Activated CD4-positive, alpha-beta T cell treated with anti-CD3 and anti-CD28 coated beads for 24 hours (primary cell): ENCODE data around the gene HIC2.
A peak's percentile ranks its signal among the peaks of the same experiment; 100 is the strongest.
"Not testable (repeated sequence)": the region's sequence is repeated elsewhere in the genome, so short reads cannot be mapped to it uniquely, and the experiment has no call there.

ENCODE experiments used
- DNase-seq, 2 donors: peaks; one replicate each; pipeline ENCODE4 v3.0.0-alpha.2; 2020; ENCODE audit warnings: low read depth in 2 of 2

HIC2 gene, protein sequence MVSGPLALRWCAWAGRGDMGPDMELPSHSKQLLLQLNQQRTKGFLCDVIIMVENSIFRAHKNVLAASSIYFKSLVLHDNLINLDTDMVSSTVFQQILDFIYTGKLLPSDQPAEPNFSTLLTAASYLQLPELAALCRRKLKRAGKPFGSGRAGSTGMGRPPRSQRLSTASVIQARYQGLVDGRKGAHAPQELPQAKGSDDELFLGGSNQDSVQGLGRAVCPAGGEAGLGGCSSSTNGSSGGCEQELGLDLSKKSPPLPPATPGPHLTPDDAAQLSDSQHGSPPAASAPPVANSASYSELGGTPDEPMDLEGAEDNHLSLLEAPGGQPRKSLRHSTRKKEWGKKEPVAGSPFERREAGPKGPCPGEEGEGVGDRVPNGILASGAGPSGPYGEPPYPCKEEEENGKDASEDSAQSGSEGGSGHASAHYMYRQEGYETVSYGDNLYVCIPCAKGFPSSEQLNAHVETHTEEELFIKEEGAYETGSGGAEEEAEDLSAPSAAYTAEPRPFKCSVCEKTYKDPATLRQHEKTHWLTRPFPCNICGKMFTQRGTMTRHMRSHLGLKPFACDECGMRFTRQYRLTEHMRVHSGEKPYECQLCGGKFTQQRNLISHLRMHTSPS

DNA sequence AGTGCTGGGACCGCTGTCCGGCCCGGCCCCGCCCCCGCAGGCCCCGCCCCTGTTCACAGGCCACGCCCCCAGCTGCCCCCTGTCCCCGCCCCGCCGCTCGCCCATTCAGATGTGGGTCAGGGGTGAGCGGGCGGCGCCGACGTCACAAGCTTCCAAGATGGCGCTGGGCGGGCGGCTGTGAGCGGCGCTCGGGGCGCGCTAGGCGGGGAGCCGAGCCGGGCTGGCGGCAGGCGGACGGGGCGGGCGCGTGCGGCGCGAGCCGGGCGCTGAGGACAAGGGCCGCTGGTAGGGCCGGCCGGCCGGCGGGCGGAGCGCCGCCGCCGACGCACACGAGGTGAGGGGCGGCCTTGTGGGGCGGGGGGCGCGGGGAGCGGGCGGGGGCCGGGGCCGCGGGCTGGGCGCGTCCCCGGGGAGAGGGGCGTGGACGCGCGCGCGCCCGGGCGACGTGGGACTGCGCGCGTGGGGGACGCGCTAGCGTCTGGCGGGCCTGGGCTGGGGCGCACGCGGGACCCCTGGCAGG lies at the start of gene HIC2:
Gene HIC2, plus strand, starts transcription at position 145 of the 520 bp plus-strand sequence. CDS start 25,461 bp downstream, outside the sequence.
- not testable (repeated sequence) for DNase-seq

DNA sequence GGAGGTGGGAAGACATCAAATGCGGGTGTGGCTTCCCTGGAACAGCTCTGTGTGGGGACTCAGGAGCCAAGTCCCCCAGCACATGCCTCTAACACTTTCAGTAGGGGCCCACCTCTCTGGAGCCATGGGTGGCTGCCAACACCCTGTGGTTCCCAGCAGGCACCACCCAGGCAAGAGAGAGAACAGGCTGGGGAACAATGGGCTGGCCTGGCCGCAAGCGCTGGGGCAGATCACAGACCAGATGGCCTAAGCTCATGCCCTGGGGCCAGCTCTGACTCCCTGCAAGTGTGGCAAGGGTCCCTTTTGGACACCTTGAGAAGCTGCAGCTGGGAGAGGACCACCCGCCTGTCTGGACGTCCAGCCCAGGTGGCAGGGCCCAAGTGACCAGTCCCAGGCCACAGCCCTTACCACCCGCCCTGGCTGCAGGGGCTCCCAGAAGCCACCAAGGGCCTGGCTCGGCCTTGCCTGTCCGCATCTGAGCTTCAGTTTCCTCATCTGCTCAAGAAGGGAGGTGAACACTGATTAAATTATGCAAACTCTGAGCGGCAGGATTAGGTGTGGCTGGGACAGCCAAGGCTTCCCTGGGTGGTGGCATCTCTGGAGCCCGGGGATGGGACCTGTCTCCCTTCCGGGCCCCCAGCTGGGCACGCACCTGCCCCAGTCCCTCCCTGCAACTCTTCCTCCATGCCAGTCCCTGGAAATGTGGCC lies 48.4 kb upstream of the HIC2 start:
- DNase-seq: not testable (repeated sequence)

DNA sequence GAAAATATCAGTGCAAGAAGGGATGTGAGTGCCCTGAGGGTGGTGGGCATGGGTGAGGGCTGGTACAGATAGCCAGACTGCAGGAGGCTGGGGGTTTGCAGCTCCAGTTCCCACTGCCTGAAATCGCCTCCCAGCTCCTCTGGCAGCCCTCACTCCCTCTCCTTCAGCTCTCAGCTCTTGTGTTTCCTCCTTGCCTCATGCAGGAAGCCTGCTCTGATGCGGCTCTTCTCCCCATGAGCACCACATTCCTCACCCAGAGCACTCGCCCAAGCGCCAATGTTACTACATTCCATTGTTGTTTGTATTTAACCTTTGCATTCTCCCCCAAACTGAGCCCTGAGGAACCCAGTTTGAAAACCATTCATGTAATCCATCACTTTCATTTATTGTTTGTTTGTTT lies 41.3 kb upstream of the HIC2 start:
- DNase-seq: not testable (repeated sequence)

DNA sequence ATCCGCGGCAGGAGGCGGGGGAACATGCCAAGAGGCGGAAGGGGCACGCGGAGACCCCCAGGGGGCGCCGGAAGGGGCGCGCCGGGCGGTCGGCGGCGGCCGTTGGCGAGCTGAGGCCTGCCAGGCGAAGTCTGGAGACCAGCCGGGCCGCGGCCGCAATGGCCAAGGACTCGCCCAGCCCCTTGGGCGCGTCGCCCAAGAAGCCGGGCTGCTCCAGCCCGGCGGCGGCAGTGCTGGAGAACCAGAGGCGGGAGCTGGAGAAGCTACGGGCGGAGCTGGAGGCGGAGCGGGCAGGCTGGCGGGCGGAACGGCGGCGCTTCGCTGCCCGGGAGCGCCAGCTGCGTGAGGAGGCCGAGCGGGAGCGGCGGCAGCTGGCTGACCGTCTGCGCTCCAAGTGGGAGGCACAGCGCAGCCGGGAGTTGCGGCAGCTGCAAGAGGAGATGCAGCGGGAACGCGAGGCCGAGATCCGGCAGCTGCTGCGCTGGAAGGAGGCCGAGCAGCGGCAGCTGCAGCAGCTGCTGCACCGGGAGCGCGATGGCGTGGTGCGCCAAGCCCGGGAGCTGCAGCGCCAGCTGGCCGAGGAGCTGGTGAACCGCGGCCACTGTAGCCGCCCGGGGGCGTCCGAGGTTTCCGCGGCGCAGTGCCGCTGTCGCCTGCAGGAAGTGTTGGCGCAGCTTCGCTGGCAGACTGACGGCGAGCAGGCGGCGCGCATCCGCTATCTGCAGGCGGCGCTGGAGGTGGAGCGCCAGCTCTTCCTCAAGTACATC lies 33.3 kb upstream of the HIC2 start, which contains the start of gene RIMBP3B:
Gene RIMBP3B, plus strand, starts transcription at position 51 of the 767 bp plus-strand sequence. Its CDS starts 108 bp downstream, at position 159.
- not testable (repeated sequence) for DNase-seq

DNA sequence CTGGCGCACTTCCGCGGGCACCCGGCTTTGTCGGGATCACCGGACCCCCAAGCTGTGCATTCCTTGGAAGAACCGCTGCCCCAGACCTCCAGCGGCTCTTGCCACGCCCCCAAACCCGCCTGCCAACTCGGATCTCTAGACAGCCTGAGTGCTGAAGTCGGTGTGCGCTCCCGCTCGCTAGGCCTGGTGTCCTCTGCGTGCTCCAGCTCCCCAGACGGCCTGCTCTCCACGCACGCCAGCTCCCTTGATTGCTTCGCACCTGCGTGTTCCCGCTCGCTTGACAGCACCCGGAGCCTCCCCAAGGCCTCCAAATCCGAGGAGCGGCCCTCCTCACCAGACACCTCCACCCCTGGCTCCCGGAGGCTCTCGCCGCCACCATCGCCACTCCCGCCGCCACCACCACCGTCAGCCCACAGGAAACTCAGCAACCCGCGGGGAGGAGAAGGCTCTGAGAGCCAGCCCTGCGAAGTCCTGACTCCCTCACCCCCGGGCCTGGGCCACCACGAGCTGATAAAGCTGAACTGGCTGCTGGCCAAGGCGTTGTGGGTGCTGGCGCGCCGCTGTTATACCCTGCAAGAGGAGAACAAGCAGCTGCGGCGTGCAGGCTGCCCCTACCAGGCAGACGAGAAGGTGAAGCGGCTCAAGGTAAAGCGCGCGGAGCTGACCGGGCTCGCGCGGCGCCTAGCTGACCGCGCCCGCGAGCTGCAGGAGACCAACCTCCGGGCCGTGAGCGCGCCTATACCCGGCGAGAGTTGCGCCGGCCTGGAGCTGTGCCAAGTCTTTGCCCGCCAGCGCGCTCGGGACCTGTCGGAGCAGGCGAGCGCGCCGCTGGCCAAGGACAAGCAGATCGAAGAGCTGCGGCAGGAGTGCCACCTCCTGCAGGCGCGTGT lies 32.5 kb upstream of the HIC2 start:
- DNase-seq: not testable (repeated sequence)

DNA sequence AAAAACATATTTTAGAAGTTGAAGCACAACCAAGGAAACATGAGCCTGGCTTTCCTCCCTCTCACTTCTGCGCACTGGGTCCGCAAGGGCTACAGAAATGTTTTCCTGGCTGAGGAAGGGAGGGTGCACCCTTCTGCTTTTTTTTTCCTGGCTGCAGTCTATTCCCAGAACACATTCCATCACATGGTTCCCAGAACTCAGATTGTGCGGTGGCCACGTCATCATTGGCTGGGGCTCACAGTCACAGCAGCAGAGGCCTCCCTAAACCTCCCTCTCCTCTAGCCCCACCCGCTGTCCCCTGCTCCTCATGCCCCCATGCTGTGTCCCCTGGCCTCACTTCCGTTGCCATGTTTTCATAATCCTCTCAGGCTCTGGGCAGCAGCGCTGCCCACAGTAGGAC lies 27.7 kb upstream of the HIC2 start:
- DNase-seq: not testable (repeated sequence)

DNA sequence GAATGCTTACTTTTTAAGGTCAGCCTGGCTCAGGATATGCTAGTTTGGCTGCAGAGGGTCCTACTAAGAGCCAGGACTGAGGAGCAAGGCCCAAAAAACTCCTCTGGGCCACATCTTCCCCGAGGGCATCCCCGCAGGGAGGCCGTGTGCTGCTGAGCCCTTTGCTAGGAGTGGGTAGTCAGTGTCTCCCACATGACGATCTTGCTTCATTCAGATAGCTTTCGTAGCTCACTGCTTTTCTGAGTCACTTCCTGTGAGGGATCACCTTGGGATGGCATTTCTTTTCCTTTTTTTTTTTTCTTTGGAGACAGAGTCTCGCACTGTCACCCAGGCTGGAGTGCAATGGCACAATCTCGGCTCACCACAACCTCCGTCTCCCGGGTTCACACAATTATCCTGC lies 27.2 kb upstream of the HIC2 start:
- not testable (repeated sequence) for DNase-seq

DNA sequence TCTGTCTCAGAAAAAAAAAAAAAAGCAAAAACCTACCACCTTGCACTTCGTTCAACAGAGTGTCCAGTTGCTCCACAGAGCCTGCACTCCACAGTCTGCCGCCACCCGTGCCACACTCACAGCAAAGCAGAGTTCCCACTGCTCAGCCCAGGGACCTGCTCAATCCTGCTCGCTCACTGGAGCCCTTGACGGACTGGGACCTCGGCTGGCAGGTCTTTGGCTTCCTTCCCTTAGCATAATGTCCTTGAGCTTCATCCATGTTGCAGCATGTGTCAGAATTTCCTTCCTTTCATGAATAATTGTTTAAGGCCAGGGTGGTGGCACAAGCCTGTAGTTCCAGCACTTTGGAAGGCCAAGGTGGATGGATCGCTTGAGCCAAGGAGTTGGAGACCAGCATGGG lies 22.6 kb upstream of the HIC2 start:
- not testable (repeated sequence) for DNase-seq

DNA sequence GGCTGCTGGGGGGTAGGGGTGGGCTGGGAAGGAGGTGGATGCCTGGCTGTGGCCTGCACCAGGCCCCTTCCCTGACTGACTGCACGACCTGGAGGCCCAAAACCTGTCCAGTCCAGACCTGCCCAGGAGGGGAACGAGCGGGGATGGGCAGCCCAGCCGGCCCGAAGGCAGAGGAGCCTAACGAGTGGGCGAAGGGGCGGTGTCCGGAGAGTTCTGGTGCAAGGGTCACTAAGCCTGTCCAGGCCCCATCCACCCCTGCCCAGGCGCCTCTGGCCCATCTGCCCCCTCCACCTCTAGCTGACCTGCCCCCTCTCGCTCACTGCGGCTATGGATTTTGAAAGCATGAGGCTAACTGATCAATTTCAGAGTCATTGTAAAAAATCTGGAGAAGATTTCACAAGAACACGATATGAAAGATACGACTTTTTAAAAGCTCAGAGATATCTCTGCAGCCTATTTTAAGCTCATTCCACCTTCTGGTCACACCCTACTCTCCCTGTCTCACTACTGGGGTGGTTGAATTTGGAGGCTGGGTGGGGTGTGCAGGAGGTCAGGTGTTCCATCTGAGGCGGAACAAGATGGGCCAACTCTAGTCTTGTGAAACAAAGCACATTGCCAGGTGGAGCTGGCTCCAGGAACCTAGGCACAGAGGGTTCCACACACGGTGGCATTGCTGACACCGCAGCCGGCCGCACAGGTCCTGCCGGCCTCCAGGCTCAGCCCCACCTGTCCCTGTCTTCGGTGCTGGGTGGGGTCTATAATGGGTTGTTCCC lies 15.8 kb upstream of the HIC2 start:
- DNase-seq: not testable (repeated sequence)

DNA sequence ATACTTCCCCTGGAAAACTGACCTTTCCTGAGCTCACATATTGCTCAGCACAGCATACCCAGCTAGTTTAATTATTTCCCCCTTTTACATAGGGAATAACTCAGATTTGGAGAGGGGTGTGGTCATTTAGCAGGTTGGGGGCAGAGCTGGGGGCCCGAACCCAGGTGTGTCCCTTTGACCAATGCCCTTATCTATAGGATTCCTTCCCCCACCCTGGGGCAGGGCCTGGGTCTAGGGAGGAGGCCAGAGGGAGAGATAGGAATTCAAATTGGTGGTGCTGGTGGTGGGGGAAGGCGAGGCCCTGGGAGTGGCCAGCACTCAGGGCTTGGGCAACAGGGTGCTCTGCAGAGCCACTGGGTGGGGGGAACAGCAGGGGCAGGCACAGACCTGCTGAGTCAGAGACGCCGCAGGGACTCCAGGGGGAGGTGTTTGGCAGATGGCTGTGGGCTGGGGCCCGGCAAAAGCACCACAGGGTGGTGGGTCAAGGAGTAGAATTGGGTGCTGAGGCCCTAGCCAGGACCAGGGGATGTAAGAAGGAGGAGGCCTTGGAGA lies 14.3 kb upstream of the HIC2 start:
- DNase-seq: not testable (repeated sequence)

DNA sequence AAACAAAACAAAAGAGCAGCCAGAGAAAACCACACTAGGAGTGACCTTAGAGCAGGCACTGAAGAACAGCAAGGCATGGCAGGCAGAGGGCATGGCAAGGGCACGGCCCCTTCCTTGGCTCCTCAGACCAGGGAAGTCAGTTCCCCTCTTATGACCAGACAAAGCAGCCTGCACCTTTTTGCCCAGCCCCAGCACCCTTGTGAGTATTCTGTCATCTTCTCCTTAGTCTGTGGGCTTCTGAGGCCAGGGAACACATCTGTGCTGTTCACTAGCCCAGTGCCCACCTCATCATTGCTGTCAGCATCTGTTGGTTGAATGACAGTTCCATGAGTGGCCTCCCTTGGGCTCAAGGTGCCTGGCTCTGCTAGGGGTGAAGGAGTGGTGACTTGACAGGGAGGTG lies 10.0 kb upstream of the HIC2 start:
- DNase-seq: not testable (repeated sequence)

DNA sequence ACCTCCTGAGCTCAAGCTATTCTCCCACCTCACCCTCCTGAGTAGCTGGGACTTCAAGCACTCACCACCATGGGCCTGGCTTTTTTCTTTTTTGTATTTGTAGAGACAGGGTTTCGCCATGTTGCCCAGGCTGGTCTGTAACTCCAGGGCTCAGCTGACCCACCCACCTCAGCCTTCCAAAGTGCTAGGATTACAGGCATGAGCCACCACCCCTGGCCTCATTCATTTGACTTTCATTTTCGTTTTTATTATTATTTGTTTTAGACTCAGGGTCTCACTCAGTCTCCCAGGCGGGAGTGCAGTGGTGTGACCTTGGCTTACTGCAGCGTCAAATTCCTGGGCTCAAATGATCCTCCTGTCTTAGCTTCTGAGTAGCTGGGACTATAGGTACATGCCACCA lies 9.4 kb upstream of the HIC2 start:
- not testable (repeated sequence) for DNase-seq

DNA sequence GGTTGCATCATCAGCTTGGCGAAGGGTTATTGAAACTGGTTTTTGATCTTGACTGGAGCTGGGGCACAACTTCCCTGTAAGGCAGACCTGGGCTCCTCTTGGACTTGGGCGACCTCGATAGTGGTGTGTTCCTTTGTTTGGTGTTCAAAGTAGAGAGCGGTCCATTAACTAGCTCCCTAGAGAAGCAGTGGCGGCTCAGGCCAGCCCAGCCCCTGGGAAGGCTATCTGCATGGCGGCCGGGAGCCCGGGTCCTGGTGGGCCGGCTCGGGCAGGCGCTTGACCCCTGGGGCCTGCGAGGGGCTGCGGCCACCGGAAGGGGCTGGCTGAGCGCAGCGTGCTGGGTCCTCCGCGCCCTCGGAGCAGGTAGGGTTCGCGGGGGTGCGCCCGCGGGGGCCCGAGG lies 796 bp upstream of the HIC2 start:
- not testable (repeated sequence) for DNase-seq

DNA sequence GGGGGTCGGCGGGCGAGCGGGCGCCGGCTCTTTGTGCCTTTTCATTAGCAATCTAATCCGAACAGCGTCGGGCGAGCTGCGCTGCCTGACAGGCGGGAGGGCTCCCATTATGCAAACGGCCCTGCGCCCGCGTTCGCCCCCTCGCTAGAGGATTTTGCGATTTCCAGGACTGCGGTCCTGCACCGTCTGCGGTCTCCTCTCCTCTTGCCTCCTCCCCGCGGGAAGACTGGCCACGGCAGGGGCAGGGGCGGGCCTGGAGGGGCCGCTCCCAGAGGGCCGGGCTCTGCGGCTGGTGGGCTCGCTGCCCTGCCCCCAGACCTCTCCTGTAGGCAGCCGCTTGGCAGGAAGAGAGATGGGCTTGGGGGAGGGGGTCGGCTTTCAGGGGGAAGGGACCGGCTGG lies 682 bp downstream of the HIC2 start:
- peak in 1 of 2 donors; percentile 25 for DNase-seq

DNA sequence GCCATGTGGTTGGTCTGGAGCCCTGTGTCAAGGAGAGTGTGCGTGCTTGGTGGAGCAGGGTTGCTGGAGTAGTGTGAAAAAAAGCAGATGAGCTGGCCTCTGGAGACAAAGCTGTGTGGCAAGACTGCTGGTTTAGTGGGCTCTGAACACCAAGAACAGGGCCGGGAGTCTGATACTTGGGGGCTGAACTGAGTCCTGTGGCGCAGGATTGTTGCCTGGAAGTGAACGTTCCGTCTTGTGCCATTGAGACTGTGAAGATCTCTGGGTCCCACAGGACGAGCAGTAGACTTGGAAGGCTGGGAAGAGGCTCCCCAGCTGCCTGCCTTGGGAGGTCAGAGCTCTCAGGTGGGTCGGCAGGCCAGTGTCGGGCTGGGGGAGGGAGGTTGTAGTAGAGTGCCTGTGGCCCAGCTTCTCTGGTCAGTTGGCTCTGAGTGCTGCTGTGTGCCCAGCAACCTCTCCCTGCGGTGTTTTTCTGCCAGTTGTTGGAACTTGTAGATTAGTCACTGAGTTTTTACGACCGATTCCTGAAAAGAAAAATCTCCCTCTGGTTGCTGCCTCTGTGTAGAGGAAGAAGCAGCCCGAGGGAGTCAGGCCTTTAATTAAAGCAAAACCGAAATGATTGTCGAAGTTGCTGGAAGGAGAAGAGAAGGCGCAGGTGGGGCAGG lies 1.9 kb downstream of the HIC2 start:
- not testable (repeated sequence) for DNase-seq

DNA sequence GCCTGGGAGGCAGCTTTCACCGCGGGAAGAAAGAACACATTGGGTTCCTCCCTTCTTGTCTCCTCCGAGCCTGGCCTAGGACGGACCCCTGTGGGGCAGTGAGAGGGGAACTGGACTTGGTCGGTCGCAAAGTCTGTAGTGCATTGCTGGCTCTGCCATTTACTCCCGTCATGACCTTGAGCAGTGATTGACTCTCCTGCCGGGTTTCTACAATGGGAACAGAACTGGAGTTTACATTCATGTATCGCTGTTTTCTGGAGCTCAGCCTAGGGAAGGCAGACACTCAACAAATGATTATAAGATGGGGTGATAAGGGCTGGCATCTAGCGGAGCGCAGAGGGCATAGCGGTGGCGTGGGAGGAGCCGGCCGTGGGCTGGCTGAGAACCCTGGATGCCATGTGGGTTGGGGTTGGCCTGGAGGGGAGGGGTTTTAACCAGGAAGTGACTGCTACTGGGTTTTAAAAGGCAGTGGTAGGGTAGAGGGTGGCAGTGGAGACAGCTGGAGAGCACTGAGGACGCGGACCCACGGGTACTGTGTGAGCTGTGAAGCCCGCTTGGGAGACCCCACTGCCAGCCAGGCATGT lies 3.1 kb downstream of the HIC2 start:
- DNase-seq: not testable (repeated sequence)

DNA sequence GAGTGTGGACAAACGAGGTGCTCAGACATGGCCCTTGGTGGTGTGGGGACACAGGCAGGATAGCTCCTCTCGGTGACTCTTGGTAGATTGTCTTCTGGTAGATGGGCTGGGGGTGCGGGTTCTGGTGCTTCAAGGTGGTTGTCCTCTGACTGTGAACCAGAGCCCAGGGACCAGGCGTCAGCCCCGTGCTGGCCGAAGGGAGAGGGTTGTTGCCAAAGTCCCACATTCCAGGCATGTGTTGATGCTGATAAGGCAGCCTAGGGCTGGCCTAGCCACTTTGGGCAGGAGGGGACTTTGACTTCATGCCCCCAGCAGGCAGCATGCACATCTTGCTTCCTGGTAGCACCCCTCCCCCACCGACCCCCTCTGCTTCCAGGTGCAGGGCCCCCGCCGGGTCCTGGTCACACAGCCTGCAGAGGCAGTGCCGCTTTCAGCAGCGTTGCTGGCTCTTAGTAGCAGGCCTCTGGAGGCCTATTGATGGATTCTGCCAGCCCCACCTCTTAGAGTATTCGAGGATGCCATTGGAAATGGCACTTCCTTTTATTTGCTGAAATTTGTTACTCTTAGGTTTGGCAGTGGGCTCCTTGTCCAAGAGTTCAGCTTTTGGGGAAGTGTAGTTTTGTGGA lies 7.0 kb downstream of the HIC2 start:
- DNase-seq: not testable (repeated sequence)
